GM11168 (cell line): ENCODE results near the gene ECHS1.

Experiments used
- in situ Hi-C: fragments of 300-500 bp; cut with MboI; formaldehyde crosslinking; loops from one replicate; pipeline ENCODE4 v1.12.0; 2022; ENCODE audit warnings: low sequenced_read_pairs; ENCODE audit not compliant: unreplicated experiment

Gene ECHS1

GRCh38 chr10:133347710-133348517 lies 25.2 kb downstream of the ECHS1 start:
- in situ Hi-C loops, result no loop called here

DNA sequence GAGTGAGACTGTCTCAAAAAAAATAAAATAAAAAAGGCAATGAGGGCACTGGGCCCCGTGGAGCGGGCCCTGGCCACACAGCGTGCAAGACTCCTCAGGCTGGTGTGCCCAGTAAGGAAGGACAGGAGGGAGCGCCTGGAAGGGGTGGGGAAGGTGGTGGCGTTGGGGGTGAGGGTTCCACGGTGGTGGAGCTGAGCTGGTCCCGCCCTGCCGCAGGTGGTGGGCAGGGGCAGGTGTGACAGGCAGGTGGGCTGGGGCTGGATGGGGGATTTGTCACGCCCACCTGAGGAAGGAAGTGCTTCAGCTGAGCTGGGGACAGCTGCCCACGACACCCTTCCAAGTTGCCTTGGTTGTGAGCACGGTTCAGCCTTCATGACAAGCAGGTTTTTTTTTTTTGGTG lies 26.7 kb downstream of the ECHS1 start:
- in situ Hi-C loops, result no loop called here

- in situ Hi-C loops, result no loop called here
Measured at GRCh38 chr10:133344236-133344635, 28.9 kb downstream of the ECHS1 start.

- in situ Hi-C loops, result no loop called here
Measured at GRCh38 chr10:133343558-133343957, 29.6 kb downstream of the ECHS1 start.

- in situ Hi-C loops, result no loop called here
Measured at GRCh38 chr10:133342942-133343341, 30.2 kb downstream of the ECHS1 start.

DNA sequence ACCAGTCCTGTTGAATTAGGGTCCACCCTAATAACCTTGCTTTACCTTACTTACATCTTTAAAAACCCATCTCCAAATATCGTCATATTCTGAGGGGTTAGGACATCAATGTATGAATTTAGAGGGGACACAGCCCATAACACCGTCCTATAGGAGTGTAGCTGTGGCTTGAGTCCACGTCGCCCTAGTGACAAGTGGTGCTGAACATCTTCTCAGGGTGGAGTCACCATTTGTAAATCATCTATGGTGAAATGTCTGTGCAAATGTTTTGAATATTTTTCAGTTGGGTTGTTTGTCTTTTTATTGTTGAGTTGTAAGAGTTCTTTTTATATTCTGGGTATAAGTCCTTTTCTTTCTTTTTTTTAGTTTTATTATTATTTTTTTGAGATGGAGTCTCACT lies 31.2 kb downstream of the ECHS1 start:
- in situ Hi-C loops, result no loop called here

DNA sequence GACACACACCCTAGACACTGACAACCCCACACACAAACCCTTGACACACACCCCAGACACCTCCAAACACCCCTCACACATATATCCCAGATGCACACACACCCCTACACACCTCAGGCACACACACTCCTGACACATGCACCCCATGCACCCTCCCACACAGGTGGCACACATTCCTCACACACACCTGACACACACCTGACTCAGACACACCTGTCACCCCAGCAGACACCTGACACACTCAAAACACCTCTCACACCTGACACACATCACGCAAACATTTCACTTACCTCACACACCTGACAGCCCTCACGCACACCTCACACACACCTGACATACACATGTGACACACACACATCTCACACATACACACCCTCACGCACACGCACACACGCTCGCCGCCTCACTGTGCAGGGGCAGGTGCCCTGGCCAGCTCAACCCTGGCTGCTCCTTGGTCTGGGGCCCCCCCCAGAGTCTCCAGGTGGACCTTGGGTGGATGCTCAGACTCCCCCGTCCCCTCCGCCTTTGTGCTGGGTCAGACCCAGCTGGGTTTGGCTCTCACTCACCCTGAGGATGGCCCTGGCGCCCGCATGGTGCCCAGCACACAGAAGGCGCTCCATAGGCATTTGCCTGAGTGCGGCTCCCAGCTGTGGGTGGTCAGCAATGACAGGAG lies 33.3 kb downstream of the ECHS1 start:
- in situ Hi-C loops, result no loop called here

- in situ Hi-C loops, result no loop called here
Measured at GRCh38 chr10:133338080-133339071, 34.8 kb downstream of the ECHS1 start.

DNA sequence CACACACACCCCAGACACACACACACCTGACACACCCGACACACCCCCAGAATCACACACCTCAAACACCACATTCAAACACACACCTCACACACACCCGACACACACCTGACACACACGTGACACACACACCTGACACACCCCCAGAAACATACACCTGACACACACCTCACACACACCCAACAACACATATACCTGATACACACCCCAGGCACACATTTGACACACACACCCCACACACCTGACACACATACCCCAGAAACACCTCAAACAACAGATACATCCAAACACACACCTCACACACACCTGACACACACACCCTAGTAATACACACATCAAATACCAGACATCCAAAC lies 35.8 kb downstream of the ECHS1 start:
- in situ Hi-C loops, result no loop called here

- in situ Hi-C loops, result no loop called here
Measured at GRCh38 chr10:133336577-133337369, 36.4 kb downstream of the ECHS1 start, which contains the start of gene CALY. TSS of gene CALY (minus strand) at chr10:133336896. CDS start at chr10:133328989, 7,907 bp downstream.

GRCh38 chr10:133336118-133336576 lies 37.0 kb downstream of the ECHS1 start:
- in situ Hi-C loops, result no loop called here

DNA sequence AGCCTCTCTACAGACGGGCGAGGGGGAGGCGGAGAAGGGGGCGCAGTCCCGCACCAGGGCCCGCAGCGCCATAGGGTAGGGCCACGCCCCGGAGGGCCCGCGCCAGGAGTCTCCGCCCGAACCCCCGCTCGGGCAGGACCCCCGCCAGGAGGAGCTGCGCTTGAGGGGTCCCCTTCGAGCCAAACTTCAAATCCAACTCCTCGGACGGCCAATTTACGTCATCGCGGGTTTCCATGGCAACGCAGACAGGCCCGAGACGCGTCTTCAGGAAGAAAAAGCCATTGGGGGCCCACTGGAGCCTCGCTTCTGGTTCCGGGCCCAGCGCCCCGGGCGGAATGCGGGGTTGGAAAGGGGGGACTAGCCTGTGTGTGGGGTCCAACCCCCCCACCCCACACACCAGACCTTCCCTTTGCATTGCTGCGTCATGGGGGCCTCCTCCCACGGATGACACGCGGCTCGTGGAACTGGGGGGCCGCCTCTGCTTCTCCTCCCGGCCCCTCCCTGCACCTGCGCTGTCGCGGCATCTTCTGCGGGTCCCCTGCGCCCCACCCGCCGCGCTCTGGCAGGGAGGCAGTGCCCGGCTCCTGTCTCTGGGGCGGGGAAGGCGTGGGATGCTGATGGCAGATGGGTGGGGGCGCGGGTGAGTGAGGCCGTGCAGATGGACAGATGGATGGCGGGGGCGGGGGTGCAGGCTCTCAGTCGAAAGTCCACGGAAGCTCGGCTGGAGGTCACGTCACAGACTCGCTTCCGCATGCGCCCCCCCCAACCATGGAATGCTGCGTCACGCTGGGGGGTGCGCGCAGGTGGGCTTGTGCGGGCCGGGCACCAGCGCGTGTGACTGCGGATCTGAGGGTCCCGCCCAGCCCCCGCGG lies 37.7 kb downstream of the ECHS1 start:
- in situ Hi-C loops, result no loop called here

- in situ Hi-C loops, result no loop called here
Measured at GRCh38 chr10:133334503-133335245, 38.5 kb downstream of the ECHS1 start.

GRCh38 chr10:133332936-133333699 lies 40.0 kb downstream of the ECHS1 start:
- in situ Hi-C loops, result no loop called here

DNA sequence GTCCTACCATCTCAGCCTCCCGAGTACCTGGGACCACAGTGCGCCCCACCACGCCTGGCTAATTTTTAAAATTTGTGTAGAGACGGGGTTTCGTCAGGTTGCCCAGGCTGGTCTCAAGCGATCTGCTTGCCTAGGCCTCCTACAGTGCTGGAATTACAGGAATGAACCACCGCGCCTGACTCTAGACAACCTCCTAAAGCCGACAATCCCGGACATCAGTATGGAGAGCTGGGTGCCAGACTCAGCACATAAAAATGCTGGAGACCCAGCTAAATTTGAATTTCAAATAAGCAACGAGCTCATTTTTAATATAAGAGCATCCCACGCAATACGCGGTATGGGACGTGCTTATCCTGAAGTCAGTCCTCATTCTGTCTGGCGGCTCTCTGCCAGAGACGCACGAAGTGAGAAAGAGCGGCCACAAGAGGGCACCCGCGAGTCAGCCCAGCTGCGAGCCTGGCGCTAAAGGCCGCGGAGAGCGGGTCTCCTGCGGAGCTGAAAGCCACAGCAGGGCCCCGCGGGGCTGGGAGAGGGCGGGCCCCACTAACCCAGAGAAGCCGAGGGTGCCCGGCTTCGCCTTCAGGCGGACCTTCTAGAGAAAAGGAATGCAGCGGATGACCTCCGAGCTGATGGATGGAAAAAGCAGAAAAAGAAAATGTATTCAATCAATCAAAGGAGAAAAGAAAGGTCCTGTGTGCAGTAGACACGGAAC lies 43.5 kb downstream of the ECHS1 start:
- in situ Hi-C loops, result no loop called here

GRCh38 chr10:133328358-133329343 lies 44.5 kb downstream of the ECHS1 start:
- in situ Hi-C loops, result no loop called here
